HG03460 (cell line): ENCODE measurements around the gene COPB2.
"Not testable (repeated sequence)": the region's sequence is repeated elsewhere in the genome, so short reads cannot be mapped to it uniquely, and the experiment has no call there.

Source experiments
- ATAC-seq: cut with Tn5 transposase; IDR thresholded peaks from one replicate; pipeline ENCODE4 v1.9.1; 2021; ENCODE audit not compliant: unreplicated experiment

The COPB2 gene

DNA sequence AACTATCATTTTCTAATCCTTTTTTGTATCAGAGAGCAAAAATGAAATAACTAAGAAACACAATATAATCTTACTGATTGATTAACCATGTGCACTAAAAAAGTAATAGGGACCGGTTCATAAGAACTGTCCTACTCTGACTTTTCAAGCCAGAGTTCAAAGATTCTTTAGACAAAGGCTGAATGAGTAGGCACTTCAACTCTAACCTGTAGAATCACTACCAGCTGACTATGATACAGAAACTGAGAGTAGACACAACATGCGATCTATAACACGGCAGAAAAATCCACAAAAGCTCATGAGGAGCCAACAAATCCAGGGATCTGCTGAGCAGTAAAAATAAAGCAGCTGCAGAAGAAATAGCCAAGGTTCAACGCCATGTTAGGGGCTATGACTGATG lies 8.9 kb downstream of the COPB2 start:
- no peak for ATAC-seq

DNA sequence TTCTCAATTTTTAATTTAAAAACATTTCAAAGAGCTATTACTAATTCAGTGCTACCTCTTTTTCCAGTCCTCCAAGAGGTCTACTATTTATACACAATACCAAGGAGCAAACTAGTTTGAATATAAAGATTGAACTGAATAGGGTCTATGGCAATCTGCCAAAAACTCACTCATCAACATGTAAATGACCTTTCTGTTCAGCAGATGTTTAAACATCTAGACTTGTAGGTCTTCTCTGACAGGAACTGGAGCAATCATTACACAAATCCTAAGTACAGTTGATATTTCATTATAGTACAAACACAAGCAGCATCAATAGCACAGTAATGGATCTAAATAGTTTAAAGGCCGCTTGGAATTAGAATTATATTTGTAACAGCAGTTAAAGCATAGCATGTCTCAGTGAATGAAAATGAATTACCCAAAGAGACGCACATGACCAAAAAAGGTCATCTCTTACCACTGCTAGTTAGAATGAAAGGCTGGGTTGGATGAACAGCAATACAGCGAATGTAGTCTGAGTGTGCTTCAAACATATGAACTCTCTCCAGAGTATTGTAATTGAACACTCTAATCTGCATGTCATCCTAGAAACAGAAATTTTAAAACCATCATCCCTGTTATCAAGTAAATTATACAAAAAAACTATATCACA lies 10.7 kb downstream of the COPB2 start:
- no peak for ATAC-seq

DNA sequence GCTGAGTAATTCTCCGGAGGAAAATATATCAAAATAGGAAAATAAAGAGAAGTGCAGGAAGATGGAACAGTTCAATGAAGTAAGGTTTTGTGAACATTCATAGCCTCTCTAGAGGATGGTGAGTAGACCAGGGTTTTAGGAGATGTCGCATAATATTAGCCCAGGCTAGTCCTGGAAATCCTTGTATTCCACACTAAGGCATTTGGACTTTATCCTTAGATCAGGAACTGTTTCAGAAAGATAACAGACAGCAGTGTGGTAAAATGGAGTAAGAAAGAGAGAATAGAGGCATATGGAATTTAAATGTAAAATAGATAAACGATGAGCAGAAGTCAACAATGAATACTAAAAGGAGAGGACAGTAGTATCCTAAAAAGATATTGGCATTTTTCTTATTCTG lies 12.1 kb downstream of the COPB2 start:
- ATAC-seq, result no peak

DNA sequence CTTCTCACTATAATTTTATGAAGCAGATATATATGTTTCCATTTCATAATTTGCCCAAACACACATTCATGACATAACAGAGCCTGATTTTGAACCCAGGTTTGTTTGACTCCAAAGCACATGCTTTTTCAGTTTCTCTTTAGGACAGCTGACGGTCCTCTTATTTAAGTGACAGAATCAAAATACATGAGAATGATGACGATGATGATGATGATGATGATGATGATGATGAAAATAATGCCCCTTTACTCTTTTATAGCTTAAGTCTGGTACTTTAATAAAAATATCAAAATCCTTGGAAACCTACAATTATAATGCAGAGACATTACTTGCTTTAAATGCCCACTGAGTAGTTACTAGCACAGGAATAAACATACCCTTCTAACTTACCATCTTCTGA lies 15.3 kb downstream of the COPB2 start:
- ATAC-seq, result no peak

DNA sequence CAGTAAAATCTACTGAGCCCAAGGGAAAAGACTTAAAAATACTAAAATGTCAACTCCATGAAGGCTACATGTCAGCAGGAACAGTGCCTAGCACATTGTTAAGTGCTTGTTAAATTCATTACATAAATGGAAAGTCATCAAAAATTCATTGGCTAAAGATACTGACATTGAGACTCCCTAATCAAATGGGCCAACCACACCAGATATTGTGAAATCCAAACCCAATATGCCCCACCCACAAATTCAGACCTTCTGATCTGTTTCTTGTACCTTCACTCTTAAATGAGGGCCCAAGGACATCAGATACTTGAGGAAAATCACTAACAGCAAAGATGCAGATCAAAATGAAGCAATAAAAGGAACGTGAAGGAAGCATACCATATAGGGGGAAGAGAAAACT lies 24.9 kb downstream of the COPB2 start:
- ATAC-seq, result no peak

DNA sequence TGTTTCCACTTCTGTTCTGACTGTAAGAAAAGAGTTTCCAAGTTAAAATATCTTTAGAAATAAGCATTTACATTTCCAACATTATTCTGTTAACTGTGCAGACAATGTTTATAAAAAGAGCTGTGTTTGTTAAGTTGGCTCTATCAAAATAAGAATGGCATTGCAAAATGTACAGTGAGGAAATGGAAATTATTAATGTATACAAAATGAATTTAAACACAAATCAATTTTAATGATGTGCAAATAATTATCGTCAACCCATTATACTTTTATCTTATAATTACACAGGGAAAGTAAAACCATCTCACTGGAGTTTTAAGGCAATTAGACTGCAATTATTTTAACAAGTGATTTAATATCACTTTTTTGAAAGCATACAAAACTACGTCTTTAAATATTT lies 28.2 kb downstream of the COPB2 start:
- ATAC-seq, result no peak

DNA sequence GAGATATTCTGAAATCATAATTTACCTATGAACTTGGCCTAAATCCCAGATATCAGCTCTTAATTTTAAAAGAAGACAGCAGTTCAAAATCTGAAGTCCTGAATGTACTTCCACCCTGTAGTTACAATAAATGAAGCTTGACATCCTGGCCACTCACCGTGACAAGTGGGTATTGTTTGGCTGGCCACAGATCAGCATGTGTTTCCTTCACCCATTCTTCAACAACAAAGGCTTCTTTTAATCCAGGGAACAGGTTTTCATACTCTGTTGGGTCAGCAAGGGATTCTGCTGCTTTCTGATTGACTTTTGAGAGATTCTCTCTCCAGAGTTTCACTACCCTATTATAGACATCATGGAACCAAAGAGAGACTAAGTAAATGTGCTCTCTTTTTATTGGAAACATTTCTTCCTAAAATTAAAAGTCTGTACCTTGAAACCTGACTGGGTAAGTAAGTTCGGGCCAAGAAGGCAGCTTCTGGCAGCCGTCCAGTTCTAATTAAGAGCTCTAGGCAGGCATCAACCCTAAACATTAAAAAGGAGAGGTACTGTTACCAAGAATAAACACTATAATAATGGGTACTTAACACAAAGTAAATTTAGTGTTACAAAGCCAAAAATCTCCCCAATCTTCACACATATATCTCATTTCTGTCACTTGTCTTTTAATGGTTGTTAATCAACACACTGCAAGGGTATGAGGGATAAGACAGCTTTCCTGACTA lies 30.4 kb downstream of the COPB2 start:
- no peak for ATAC-seq

DNA sequence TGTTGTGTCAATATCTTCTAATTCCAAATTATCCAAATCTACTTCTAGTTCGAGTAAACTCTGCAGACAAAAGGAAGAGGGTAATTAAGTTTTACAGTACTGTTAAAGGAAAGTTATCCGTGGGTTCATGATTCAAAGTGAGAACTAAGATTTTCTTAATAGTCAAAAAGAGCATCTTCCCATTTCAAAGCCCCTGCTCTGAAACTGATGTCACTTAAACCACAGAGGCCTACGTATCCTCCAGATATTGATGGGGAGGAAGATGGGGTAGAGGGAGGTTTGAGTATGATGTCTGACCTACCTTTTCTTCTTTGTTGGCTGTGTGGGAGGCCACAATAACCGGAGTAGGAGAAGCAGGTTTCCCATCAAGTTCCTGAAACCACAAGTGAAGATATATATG lies 31.5 kb downstream of the COPB2 start:
- ATAC-seq, result no peak

DNA sequence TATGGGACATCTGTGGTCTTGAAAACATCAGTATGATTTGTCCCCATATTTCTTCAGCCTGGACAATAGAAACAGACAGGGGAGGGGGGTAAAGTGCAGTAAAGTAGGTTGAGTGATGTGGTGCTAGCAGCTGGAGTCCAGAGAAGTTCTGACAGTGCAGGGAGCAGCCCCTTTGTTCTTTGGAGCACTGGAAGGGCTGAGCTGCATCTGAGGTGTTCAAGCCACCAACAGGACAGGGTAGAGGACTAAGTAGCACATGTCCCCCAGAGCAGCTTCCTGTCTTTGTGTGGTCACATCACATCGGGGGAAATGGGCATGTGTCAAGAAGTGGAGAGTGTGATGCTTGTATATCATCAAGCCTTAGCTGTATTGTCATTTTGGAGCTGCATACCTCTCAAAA lies 33.6 kb downstream of the COPB2 start:
- no peak for ATAC-seq

DNA sequence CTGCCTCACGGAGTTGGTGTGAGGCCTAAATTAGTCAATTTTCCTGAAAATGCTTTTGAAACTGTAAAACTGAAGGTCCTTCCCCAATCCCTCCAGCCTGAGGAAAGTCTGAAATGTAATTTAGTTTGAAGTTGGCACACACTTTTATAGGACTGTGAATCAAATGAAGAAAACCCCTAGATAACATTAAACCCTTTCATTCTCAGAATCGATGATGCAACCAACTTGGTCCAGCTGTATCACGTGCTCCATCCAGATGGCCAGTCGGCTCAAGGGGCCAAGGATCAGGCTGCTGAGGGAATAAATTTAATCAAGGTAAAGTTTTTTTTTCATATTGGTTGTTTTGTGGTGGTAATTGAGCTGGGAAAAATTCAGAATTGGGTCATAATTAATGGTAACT lies 34.0 kb downstream of the COPB2 start:
- no peak for ATAC-seq

DNA sequence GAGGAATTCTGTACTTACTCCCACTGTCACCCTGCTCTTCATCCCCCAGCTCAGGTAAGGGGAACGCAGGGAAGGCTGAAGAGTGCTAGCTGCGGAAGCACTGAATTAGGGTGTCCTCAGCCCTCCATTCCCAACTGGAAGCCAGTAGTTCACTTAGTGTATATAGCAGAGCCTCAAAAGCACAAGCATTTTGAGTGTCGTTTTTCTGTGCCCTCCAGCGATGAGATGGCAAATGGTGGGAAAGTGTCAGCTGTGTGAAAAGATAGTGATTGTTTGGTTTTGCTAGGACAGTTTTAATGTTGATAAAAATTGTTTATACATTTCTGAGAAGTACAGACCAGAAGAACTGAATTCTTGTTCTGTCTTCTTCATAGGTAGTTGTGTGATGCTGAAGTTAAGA lies 34.8 kb downstream of the COPB2 start:
- no peak for ATAC-seq

DNA sequence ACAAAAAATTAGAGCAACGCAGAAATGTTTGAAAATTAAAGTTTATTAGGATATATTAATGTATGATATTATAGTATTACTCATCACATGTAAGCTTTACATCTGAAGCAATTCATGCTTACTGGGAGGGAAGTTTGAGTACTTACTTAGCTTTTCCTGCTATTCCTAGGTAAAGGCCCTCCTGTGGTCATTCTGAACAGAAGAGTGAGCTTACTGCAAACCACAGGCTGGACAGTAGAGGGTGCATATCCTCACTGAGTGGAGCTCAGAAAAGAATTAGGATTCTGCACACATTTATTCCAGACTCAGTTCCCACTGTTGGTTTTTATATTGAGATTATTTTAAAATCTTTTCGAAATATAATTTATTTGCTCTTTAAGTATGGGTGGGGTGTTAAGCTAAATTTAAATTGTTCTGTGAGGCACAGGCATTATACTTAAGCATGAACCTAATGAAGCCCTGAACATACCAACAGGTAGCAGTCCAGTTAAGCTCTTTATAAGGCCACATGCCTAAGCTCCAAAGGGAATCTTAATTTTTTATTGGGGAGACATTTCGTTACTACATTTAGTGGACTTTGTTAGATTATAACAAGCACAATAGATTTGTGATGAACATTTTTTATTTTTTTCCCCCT lies 35.4 kb downstream of the COPB2 start:
- no peak for ATAC-seq

DNA sequence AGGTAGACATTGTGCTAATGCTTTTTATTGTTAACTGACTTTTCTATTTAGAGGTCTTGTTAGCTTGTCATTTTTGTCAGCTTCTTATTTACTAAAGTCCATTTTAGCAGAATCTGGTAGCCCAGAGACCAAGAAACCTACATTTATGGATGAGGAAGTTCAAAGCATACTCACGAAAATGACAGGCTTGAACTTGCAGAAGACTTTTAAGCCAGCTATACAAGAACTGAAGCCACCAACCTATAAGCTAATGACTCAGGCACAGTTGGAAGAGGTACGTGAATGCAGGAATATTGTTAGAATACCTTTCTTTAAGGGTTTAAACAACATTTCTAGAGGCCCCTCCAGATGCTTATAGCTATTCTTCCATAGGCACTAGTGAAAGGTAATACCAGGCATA lies 42.7 kb downstream of the COPB2 start:
- no peak for ATAC-seq

DNA sequence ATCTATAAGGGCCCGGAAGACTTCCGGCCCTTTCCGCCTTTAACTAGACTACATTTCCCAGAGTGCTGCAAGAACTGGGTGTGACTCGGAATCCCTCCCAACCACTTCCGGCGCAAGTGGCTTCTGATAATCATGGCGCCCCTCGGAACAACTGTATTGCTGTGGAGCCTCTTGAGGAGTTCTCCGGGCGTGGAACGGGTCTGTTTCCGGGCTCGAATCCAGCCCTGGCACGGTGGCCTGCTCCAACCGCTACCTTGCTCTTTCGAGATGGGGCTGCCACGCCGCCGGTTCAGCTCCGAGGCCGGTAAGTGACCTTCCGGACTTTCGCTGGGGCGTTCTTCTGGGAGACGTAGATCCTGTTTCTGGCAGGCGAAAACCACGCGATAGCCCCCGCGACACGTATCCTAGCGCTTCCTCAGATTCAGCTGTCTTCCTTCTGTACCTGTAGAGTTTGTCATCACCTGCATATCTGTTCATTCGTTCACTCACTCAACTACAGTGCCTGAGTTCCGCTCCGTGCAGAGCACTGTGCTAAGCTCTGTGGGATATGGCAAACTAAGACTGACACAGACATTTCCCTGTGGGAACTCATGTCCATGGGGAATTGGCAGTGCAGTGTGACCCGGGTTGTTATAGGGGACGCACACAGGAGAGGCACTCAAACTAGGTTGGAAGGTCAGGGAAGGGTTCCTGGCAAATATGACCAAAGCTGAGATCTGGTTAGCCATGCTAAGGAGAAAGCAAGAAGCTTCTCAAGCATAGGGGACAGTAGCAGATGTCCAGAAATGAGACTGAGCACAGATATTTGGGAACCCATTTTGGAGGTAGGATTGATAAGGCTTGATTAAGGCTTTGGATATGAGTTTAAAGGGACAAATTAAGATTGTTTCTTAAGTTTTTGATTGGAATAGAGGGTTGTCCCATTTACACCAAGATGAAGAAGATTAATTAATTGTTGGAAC lies 45.3 kb downstream of the COPB2 start, which contains the start of gene MRPS22:
MRPS22 (plus strand) TSS at position 126 of the 962 bp plus-strand sequence; CDS start at position 133, 7 bp downstream.
- peak; percentile 99 for ATAC-seq

DNA sequence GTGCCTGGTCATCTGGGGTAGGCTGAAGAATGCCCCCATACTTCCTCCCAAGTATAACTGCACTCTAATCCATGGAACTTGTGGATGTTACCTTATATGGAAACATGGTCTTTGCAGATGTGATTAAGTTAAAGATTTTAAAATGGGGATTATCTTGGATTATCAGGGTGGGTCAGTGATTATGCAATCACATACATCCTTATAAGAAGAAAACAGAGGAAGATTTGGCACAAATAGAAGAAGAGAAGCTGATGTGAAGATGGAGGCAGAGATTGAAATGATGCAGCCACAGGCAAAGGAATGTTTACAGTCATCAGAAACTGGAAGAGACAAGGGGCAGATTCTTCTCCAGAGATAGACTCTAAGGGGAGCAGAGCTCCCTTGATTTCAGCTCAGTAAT lies 47.4 kb downstream of the COPB2 start:
- ATAC-seq, result no peak

DNA sequence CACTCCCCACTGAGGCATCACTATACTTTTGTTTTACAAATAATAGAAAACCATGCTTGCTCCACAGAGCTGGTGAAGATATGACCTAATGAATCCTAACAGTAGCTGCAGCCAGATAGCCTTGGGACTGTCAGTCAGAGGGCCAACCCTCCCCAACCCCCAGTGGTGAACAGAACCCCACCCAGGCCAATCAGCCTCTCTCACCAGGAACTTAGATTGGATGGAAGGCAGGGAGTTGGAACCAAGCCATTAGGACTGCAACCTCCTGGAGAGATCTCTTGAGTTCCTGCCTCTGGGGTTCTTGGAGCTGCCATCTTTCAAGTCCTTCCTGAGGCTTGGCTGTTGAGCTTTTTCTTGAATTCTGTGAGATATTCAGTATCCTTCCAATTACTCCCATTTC lies 48.7 kb downstream of the COPB2 start:
- ATAC-seq, result no peak

DNA sequence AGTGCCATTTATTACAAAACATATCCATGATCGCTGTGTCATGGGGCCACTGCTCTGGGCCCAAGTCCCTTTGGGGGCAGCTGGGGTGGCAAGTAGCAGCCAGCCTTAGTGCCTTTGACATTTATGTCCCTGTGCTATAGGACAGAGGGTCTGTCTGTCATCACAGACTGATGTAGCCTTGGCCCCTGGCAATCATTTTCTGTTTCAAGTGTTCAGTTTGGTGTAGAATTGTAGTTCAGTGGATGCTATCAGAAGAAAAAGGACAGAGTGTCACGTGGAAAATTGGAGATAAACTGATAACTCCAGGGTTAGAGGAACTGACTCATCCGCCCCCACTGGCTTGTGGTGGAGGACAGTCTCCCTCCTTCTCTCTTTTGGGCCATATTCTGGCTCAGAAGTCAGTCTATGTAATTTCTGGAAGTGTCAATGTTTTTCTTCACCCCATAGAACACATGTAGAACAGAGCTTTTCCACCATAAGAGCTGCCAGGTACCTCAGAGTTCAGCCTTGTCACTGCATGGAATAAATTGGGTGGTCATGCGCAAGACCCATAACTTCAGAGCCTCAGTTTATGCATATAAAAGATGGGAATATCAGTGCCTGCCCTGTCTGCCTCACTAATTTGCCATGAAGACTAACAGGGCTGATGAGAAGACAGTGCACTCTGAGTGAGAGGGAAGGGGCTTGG lies 50.1 kb downstream of the COPB2 start:
- no peak for ATAC-seq

DNA sequence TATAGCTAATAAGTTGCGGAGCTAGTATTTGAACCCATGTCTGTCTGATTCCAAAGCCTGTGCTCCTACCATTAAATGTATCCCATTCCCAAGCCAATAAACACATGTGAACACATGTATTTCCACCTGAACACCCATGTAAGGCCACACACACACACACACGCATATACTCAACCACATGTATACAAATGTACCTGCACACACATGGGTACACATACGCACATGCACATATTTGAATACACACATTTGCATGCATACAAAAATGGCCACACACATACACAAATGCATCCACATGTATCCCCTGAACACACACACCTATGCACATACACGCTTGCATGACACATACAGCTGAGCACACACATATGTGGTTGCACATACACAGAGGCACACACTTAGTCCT lies 51.0 kb downstream of the COPB2 start:
- ATAC-seq, result no peak

DNA sequence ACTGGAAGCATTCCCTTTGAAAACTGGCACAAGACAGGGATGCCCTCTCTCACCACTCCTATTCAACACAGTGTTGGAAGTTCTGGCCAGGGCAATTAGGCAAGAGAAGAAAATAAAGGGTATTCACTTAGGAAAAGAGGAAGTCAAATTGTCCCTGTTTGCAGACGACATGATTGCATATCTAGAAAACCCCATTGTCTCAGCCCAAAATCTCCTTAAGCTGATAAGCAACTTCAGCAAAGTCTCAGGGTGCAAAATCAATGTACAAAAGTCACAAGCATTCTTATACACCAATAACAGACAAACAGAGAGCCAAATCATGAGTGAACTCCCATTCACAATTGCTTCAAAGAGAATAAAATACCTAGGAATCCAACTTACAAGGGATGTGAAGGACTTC lies 54.8 kb downstream of the COPB2 start:
- not testable (repeated sequence) for ATAC-seq

DNA sequence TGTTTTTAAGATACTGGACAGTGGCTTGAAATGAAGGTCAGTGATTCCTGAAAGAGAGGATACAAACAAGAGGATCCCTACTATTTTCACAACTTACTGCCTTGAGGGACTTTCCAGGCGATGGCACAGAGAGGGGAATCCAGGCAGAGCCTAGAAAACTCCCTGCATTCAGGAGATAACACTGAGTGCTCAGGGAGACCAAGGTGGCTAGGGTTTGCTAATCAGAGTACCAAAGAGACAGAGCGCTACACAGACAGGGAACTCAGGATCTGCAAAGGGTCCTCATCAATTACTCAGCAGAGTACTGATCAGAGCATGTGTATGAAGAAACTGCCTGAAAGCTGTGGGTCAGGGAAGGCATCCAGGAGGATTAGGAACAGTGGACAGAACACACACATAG lies 57.4 kb downstream of the COPB2 start:
- ATAC-seq, result no peak
